Psoas muscle (tissue), 8 donors: ENCODE data around the gene LMO7. TPM values are rescaled to one million over a fixed set of nuclear protein-coding genes. Genes with fewer than 3 reads are reported as not detected.

ENCODE experiments used
- ATAC-seq, 4 donors: fragments of 200-7000 bp; cut with Tn5 transposase; one replicate each; pipeline ENCODE4 v1.9.1; 2020; ENCODE audit warnings: moderate library complexity in 3 of 4, mild to moderate bottlenecking in 2 of 4
- DNase-seq, 2 donors: peaks; one replicate each; pipeline ENCODE4 v3.0.0-alpha.2; 2020
- H3K27ac ChIP-seq: fragments of 200-600 bp; one replicate; pipeline ENCODE4 v1.8.0; 2022
- H3K27me3 ChIP-seq, 3 donors: fragments of 200-600 bp in 1 of 3; one replicate each; pipeline versions ENCODE4 v1.6.1 to v1.8.0; 2013 to 2022; ENCODE audit warnings: low read length in 2 of 3, mild to moderate bottlenecking in 2 of 3, moderate library complexity in 1 of 3; ENCODE audit not compliant: insufficient read depth in 3 of 3
- H3K36me3 ChIP-seq, 2 donors: fragments of 200-600 bp in 1 of 2; one replicate each; pipeline versions ENCODE4 v1.6.1 to v1.8.0; 2013 to 2022; ENCODE audit warnings: low read depth in 1 of 2, mild to moderate bottlenecking in 1 of 2, moderate library complexity in 1 of 2; ENCODE audit not compliant: insufficient read depth in 1 of 2
- H3K4me1 ChIP-seq: fragments of 200-600 bp; one replicate; pipeline ENCODE4 v1.8.0; 2022
- H3K4me3 ChIP-seq: fragments of 200-600 bp; one replicate; pipeline ENCODE4 v1.8.0; 2022; ENCODE audit warnings: mild to moderate bottlenecking
- H3K9me3 ChIP-seq: fragments of 200-600 bp; one replicate; pipeline ENCODE4 v1.8.0; 2022
- WGBS, 3 donors: extraction: QIAGEN DNeasy Blood & Tissue Kit; methylation state at CpG; one replicate each; pipeline versions ENCODE4 v1.1.6 to v1.1.7; 2013; 5-methylcytosine and 5-hydroxymethylcytosine counted together
- intact Hi-C, 2 donors: fragments of 100-400 bp; cut with DNase I; formaldehyde crosslinking; loops; one replicate each; pipeline versions ENCODE4 v1.11.0 to v1.14.2; 2022
- polyA plus RNA-seq, 3 donors: library from polyadenylated mRNA; stranded (reverse); fragments of 200-250 nt; gene quantifications; one replicate each; pipeline ENCODE4 v1.2.3, GENCODE V29; 2013
- total RNA-seq, 4 donors: library from RNA; stranded (reverse); fragmentation: NEBNext Ultra II Directional in 2 of 4; extraction: Animal tissue kit (Norgen Biotek cat#: 25700) in 2 of 4; gene quantifications; one replicate each; pipeline versions ENCODE4 v1.2.1 to v1.2.4, GENCODE V29; 2021 to 2023
- TF ChIP-seq, protein P1 (sequence below): fragments of 200-600 bp; IDR thresholded peaks from one replicate; pipeline ENCODE4 v1.8.0; 2022; ENCODE audit warnings: antibody characterized with exemption
- donor health status: healthy with polysubstance abuse.
- donor health status: DM: no; HTN: no; CAD: no; lungs with moderate emphysema.
- donor health status: Bipolar disorder and iron deficiency.
- donor health status: healthy.
- donor health status: DM: yes; HTN: yes; CAD: no.
- donor health status: DM: no; HTN: no; CAD: no.
- donor health status: DM: no; HTN: no; CAD: no.
- donor health status: DM: yes; HTN: yes; CAD: no.

LMO7 gene
- total and polyA plus RNA-seq, 7 donors: 15.3 to 271 (median 97.9) TPM

DNA sequence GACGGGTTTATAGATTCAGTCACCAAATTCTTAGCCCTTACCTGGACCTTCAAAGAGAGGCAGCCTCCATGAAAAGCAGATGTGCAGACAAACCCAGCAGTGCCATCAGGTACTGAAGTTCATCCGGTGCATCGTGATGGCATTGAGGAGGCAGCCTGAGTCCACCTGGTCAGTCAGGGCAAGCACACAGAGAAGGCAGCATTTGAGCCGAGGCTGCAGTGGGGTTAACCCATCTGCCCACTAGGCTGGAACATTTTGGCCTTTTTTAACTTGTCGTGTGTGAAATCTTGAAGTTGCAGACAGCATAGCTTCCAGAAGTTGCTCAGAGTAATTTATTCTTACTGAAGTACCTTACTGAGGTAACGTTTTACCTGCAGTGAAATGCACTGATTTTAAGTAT is 4.9 kb downstream of the LMO7 start:
- DNase-seq (no peak), ATAC-seq (no peak)
- Histone ChIP-seq H3K27me3 (peaks cover 0 to 10% (median 0%) of the 10 kb centered on the region in 3 donors), H3K4me3 (no peak overlapping the region), H3K36me3 (peaks cover 0 to 2% of the 10 kb centered on the region in 2 donors), H3K4me1 (peaks cover 5% of the 10 kb centered on the region), H3K27ac (no peak overlapping the region), H3K9me3 (no peaks in the 10 kb centered on the region)
- 92 to 95% (median 93%) methylated on average over 6 of the region's 6 CpGs for WGBS, 3 donors
- intact Hi-C loops: no loop called here
- TF ChIP-seq, protein P1, sequence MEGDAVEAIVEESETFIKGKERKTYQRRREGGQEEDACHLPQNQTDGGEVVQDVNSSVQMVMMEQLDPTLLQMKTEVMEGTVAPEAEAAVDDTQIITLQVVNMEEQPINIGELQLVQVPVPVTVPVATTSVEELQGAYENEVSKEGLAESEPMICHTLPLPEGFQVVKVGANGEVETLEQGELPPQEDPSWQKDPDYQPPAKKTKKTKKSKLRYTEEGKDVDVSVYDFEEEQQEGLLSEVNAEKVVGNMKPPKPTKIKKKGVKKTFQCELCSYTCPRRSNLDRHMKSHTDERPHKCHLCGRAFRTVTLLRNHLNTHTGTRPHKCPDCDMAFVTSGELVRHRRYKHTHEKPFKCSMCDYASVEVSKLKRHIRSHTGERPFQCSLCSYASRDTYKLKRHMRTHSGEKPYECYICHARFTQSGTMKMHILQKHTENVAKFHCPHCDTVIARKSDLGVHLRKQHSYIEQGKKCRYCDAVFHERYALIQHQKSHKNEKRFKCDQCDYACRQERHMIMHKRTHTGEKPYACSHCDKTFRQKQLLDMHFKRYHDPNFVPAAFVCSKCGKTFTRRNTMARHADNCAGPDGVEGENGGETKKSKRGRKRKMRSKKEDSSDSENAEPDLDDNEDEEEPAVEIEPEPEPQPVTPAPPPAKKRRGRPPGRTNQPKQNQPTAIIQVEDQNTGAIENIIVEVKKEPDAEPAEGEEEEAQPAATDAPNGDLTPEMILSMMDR: no peak

DNA sequence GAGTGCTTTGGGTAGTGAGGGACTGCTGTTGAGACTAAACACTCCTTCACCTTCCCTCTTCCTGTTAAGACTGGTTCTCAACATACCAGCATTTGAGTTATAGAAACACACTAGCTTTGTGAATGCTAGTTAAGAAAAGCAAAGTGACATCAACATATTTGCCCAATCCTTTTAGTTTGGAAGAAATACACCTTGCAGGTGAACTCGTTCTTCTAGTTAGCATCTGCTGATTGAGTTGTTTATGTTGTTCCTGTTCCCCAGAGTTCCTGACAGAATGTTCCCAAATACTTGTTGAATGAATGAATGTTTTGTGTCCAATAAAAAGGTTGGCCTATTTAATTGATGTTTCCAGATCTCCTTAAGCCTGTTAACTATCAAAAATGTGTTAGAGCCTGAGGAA is 7.1 kb downstream of the LMO7 start:
- no peaks in the 10 kb centered on the region for H3K4me1 ChIP-seq
- TF ChIP-seq, protein P1: no peak
- no peaks in the 10 kb centered on the region for H3K27me3 ChIP-seq
- intact Hi-C loops: no loop called here
- DNase-seq (no peak), ATAC-seq (no peak)
- no peak overlapping the region for H3K27ac ChIP-seq
- 91 to 95% (median 95%) methylated on average over 1 of the region's 1 CpG for WGBS, 3 donors
- H3K4me3 ChIP-seq: no peak overlapping the region
- H3K9me3 ChIP-seq: no peaks in the 10 kb centered on the region
- peaks cover 0 to 4% of the 10 kb centered on the region in 2 donors for H3K36me3 ChIP-seq

DNA sequence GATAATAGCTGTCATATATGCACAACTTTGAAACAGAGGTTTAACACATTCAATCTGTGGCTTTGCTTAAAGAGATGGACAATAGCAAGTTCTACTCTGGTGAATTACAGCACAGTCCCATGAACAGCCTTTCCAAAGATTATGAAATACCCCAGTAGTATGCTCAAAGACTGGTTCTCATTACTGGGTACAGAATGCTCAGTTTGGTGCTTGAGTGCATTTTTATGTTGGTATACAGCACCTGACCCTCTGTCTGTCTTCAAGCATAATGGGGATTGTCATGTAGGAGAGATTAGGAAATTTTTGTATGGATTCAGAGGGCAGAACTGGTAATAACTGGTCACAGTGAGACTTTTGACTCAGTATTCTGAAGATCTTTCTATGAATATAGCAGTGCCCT is 7.6 kb downstream of the LMO7 start:
- no peak overlapping the region for H3K4me3 ChIP-seq
- H3K27ac ChIP-seq: no peak overlapping the region
- H3K4me1 ChIP-seq: no peaks in the 10 kb centered on the region
- no peak for ATAC-seq
- intact Hi-C loops: no loop called here
- DNase-seq: no peak
- no peaks in the 10 kb centered on the region for H3K27me3 ChIP-seq
- H3K9me3 ChIP-seq: no peaks in the 10 kb centered on the region
- peaks cover 0 to 4% of the 10 kb centered on the region in 2 donors for H3K36me3 ChIP-seq
- TF ChIP-seq, protein P1: no peak

DNA sequence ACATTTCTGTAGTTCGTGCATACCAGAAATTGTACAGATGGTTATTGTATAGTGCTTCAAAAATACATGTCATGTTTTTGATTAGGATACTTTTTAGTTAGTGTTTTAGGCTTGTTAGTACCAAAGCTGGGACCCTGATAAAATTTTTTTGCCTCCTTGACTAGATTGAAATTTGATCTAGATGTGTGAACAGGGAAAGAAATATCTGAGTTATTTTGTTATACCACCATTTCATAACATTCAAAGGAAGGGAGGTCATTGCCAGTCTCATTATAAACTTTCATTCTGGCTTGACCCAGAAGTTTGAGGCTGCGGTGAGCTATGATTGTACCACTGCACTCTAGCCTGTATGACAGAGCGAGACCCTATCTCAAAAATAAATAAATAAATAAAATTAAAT is 9.0 kb downstream of the LMO7 start:
- DNase-seq: no peak
- Histone ChIP-seq H3K27ac (no peak overlapping the region), H3K36me3 (peaks cover 0 to 4% of the 10 kb centered on the region in 2 donors), H3K9me3 (no peaks in the 10 kb centered on the region), H3K4me1 (no peaks in the 10 kb centered on the region), H3K27me3 (no peaks in the 10 kb centered on the region), H3K4me3 (no peak overlapping the region)
- ATAC-seq: no peak
- 90 to 95% (median 93%) methylated on average over 3 of the region's 3 CpGs for WGBS, 3 donors
- intact Hi-C loops: no loop called here
- TF ChIP-seq, protein P1: no peak

DNA sequence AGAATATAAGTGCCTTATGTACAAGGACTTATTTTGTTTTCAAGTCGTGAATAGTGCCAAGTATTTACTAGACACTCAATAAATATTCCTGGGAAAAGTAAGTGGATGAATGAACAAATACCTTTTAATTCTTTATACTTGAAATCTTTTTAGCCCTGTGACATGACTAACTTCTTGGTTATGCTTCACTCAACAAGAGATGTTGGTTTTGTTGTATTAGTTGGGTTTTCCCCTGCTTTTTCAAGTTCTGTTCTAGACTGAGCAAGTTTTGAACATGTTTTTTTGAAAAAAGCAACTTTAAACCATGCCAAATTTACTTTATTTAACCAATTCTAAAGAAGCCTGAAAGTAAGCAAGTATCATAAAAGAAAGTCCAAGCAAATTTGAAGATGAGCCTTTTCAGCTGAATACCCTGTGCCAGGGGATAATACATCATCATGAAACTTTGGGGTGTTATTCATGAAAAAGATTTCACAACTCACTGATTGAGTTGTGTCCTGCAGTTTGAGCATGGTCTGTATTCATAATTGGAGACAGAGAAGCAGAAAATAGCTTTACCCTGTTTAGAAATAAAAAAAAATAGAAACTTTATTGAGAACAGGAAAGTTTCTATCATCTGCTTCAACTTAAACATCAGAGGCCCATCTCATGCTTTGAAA is 11.1 kb downstream of the LMO7 start:
- Histone ChIP-seq H3K27me3 (no peaks in the 10 kb centered on the region), H3K4me1 (no peaks in the 10 kb centered on the region), H3K36me3 (peaks cover 0 to 4% of the 10 kb centered on the region in 2 donors), H3K4me3 (no peak overlapping the region), H3K27ac (no peak overlapping the region), H3K9me3 (no peaks in the 10 kb centered on the region)
- 93 to 98% (median 97%) methylated on average over 1 of the region's 1 CpG for WGBS, 3 donors
- TF ChIP-seq, protein P1: no peak
- DNase-seq: no peak
- intact Hi-C loops: no loop called here
- ATAC-seq: no peak
